ENCODE results near the gene FTL.
A peak's percentile ranks its signal among the peaks of the same experiment; 100 is the strongest.

GRCh38 chr19:48967346-48968178 is 2.5 kb downstream of the FTL start:
- peak; percentile 2 for TF ChIP-seq POLR2A (IDR thresholded peaks at IDR 0.05; ENCODE audit: extremely low read depth, insufficient read length)
- TF ChIP-seq CTCF (IDR thresholded peaks at IDR 0.05; ENCODE audit: low read depth, low read length) = no peak

All from NB4 (cell line).